ACC112 (cell line): ENCODE measurements around the gene BPIFB2.
"Not testable (repeated sequence)": the region's sequence is repeated elsewhere in the genome, so short reads cannot be mapped to it uniquely, and the experiment has no call there.

Experiments
- H2AFZ ChIP-seq: fragments of 200-600 bp; sonication (generic); one replicate; pipeline ENCODE4 v1.6.0; 2017; ENCODE audit warnings: antibody characterized with exemption, low read length; ENCODE audit not compliant: unreplicated experiment
- H3K27ac ChIP-seq: fragments of 200-600 bp; sonication (generic); 2 replicates; pipeline ENCODE4 v1.5.1; 2014; ENCODE audit warnings: low read depth, mild to moderate bottlenecking, antibody characterized with exemption, low read length, moderate library complexity
- H3K27me3 ChIP-seq: fragments of 200-600 bp; sonication (generic); 2 replicates; pipeline ENCODE4 v1.6.1; 2014; ENCODE audit warnings: mild to moderate bottlenecking, antibody characterized with exemption, low read length, moderate library complexity, mixed read lengths; ENCODE audit not compliant: insufficient read depth
- H3K36me3 ChIP-seq: fragments of 200-600 bp; sonication (generic); 2 replicates; pipeline ENCODE4 v1.6.1; 2016; ENCODE audit warnings: mild to moderate bottlenecking, antibody characterized with exemption, low read length, moderate library complexity, mixed read lengths; ENCODE audit not compliant: insufficient read depth
- H3K4me1 ChIP-seq: fragments of 200-600 bp; sonication (generic); one replicate; pipeline ENCODE4 v1.6.1; 2016; ENCODE audit warnings: low read length, mixed read lengths; ENCODE audit not compliant: insufficient read depth, unreplicated experiment, control insufficient read depth
- H3K4me3 ChIP-seq: fragments of 200-600 bp; sonication (generic); 2 replicates; pipeline ENCODE4 v1.5.1; 2014; ENCODE audit warnings: mild to moderate bottlenecking, low read depth, low read length
- H3K79me2 ChIP-seq: fragments of 200-600 bp; sonication (generic); one replicate; pipeline ENCODE4 v1.6.0; 2016; ENCODE audit warnings: low read length; ENCODE audit not compliant: control insufficient read depth, unreplicated experiment, insufficient read depth

The BPIFB2 gene

GRCh38 chr20:33034901-33035492 is 27.5 kb downstream of the BPIFB2 start:
- no peaks in the 10 kb centered on the region for H3K36me3 ChIP-seq
- peaks cover 84% of the 10 kb centered on the region for H3K27me3 ChIP-seq
- H3K4me3 ChIP-seq: no peak overlapping the region
- no peaks in the 10 kb centered on the region for H3K4me1 ChIP-seq
- no peak overlapping the region for H3K27ac ChIP-seq
- H2AFZ ChIP-seq: no peak overlapping the region
- H3K79me2 ChIP-seq: no peaks in the 10 kb centered on the region

GRCh38 chr20:33037456-33037855 is 30.0 kb downstream of the BPIFB2 start:
- Histone ChIP-seq H3K4me1 (no peaks in the 10 kb centered on the region), H3K27ac (no peak overlapping the region), H3K27me3 (peaks cover 88% of the 10 kb centered on the region), H3K4me3 (no peak overlapping the region), H2AFZ (no peak overlapping the region), H3K36me3 (no peaks in the 10 kb centered on the region), H3K79me2 (no peaks in the 10 kb centered on the region)

GRCh38 chr20:33038243-33038642 is 30.7 kb downstream of the BPIFB2 start:
- Histone ChIP-seq H3K79me2 (no peaks in the 10 kb centered on the region), H2AFZ (no peak overlapping the region), H3K36me3 (no peaks in the 10 kb centered on the region), H3K27me3 (peaks cover 83% of the 10 kb centered on the region), H3K27ac (no peak overlapping the region), H3K4me1 (no peaks in the 10 kb centered on the region), H3K4me3 (no peak overlapping the region)

- Histone ChIP-seq H3K27me3 (peaks cover 52% of the 10 kb centered on the region), H3K27ac (no peak overlapping the region), H3K4me1 (no peaks in the 10 kb centered on the region), H3K79me2 (no peaks in the 10 kb centered on the region), H2AFZ (no peak overlapping the region), H3K4me3 (no peak overlapping the region), H3K36me3 (no peaks in the 10 kb centered on the region)
Observed at GRCh38 chr20:33042430-33042829, 34.9 kb downstream of the BPIFB2 start.

GRCh38 chr20:33042983-33043730 is 35.7 kb downstream of the BPIFB2 start:
- Histone ChIP-seq H3K4me1 (no peaks in the 10 kb centered on the region), H3K36me3 (no peaks in the 10 kb centered on the region), H2AFZ (no peak overlapping the region), H3K27ac (no peak overlapping the region), H3K4me3 (no peak overlapping the region), H3K27me3 (peaks cover 48% of the 10 kb centered on the region), H3K79me2 (no peaks in the 10 kb centered on the region)

GRCh38 chr20:33043731-33044181 is 36.3 kb downstream of the BPIFB2 start:
- Histone ChIP-seq H3K27me3 (peaks cover 42% of the 10 kb centered on the region), H3K4me3 (no peak overlapping the region), H3K79me2 (no peaks in the 10 kb centered on the region), H2AFZ (no peak overlapping the region), H3K36me3 (no peaks in the 10 kb centered on the region), H3K4me1 (no peaks in the 10 kb centered on the region), H3K27ac (no peak overlapping the region)

- H3K79me2 ChIP-seq, H3K36me3 ChIP-seq, H3K27ac ChIP-seq, H2AFZ ChIP-seq, H3K4me3 ChIP-seq, H3K4me1 ChIP-seq: not testable (repeated sequence)
- peaks cover 27% of the 10 kb centered on the region for H3K27me3 ChIP-seq
Observed at GRCh38 chr20:33045129-33045721, 37.7 kb downstream of the BPIFB2 start.

- H3K36me3 ChIP-seq: no peaks in the 10 kb centered on the region
- no peak overlapping the region for H2AFZ ChIP-seq
- H3K27ac ChIP-seq: no peak overlapping the region
- H3K79me2 ChIP-seq: no peaks in the 10 kb centered on the region
- H3K4me3 ChIP-seq: no peak overlapping the region
- peaks cover 18% of the 10 kb centered on the region for H3K27me3 ChIP-seq
- no peaks in the 10 kb centered on the region for H3K4me1 ChIP-seq
Observed at GRCh38 chr20:33046412-33046811, 38.9 kb downstream of the BPIFB2 start.

GRCh38 chr20:33051333-33051732 is 43.8 kb downstream of the BPIFB2 start:
- peaks cover 24% of the 10 kb centered on the region for H3K27me3 ChIP-seq
- H3K4me1 ChIP-seq: no peaks in the 10 kb centered on the region
- H3K79me2 ChIP-seq: no peaks in the 10 kb centered on the region
- H3K27ac ChIP-seq: no peak overlapping the region
- no peaks in the 10 kb centered on the region for H3K36me3 ChIP-seq
- no peak overlapping the region for H3K4me3 ChIP-seq
- H2AFZ ChIP-seq: no peak overlapping the region

GRCh38 chr20:33053291-33054106 is 46.0 kb downstream of the BPIFB2 start, which contains the start of gene BPIFB3:
TSS of gene BPIFB3 (plus strand) at chr20:33053903. CDS start at chr20:33055436, 1,533 bp downstream.
- no peak within 1 kb of the TSS for H3K4me3 ChIP-seq
- no peak within 1 kb of the TSS for H2AFZ ChIP-seq
- H3K36me3 ChIP-seq: no peaks in the 10 kb centered on the region
- peaks cover 36% of the 10 kb centered on the region for H3K27me3 ChIP-seq
- no peaks in the 10 kb centered on the region for H3K79me2 ChIP-seq
- no peak within 1 kb of the TSS for H3K27ac ChIP-seq
- H3K4me1 ChIP-seq: no peaks in the 10 kb centered on the region
